ENCODE data around the gene FRMD4A.
A peak's percentile ranks its signal among the peaks of the same experiment; 100 is the strongest.

The FRMD4A gene

DNA sequence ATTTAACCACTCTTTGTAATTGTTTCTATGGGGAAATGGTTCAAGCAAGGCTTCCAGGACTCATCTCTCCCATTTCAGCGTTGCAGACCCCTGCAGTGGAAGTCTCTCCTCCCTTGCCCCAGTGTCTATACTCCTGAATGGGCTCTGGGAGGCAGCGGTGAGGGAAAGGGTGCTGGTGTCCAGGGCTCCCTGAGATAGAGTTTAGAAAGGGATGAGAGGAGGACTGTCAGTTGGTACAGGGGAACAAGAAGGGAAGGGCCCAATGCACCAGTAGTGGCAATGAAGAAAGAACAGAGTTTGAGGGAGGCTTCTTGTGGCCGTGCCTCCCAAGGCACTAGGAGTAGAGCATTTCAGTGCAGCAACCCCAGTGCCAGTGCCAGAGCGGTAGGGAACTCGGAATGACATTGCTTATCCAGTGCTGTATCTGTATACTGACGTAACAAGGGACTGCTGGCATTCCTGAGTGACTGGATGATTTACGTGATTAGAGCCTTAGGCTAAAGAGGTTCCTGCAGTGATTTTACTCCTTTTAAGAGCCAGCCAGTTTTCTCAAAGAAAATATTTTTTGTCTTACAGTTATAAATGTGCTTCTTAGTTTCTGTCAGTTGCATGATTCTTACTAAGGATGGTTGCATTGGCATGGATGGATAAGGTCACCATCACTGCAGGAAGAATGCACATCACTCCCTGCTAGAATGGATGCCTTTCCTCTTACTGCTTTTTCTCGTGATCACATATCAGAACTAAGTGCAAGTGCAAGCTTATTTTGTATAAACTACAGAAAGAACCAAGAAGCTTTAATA, 716.0 kb downstream of the FRMD4A start:
- TF ChIP-seq JUND (IDR thresholded peaks at IDR 0.05; ENCODE audit: low read depth) = peak; percentile 70; the same call in 1 of the 2 replicates
- peak; percentile 67 to 90 for DNase-seq (ENCODE audit: low read depth in 1 of 2, low spot score in 1 of 2)
- in situ Hi-C loops (cut with HindIII; ENCODE audit: low pct_unique_long_range_greater_than_20kb, low sequenced_read_pairs) = no loop called here

DNA sequence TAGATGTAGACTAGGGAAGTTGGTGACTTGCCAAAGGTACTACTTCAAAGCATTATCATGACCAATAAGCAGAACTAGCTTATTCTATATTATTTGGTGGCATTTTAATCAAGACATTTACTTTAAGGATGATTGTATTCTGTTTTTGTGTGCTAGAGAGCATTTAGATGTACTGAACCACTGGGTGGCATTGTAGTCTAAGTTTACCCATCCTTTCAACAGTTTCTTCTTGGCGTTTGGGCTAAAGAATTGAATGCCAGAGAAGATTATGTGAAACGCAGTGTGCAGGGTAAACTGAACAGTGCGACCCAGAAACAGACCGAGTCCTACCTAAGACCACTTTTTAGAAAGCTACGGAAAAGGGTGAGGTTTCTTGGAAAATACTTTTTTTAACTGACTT, 717.2 kb downstream of the FRMD4A start:
- DNase-seq (ENCODE audit: low read depth in 1 of 2, low spot score in 1 of 2) = peak; percentile 39 to 78
- TF ChIP-seq JUND (IDR thresholded peaks at IDR 0.05; ENCODE audit: low read depth) = no peak
- in situ Hi-C loops (cut with HindIII; ENCODE audit: low pct_unique_long_range_greater_than_20kb, low sequenced_read_pairs) = no loop called here

DNA sequence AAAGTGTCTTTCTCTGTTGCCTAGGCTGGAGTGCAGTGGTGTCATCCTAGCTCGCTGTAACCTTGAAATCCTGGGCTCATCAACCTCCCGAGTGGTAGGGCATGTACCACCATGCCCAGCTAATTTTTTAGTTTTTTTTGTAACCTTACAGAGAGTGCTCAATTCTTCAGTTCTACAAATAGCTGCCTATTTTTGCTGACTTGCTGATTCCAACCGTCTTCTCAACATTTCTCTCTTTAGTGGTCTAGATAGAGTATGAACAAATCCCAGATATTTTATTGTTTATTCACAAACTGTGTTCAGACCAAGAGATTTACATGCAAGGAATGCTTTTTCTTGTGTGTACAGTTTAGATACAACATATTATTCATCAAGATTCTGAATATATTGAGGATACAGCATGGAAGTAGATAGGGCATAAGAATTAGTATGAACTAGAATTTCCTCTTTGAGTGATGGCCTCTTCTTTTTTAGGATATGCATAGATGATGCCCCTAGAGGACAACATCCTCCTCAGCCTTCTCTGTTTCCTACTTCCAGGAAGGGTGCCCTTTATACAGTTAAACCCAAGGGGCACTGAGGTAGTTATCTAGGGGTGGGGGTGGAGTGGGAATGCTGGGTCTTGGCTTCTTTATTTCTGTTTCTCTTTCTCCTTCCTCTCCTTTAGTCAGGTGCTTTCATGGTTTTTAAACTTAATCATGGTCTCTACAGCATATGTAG, 717.9 kb downstream of the FRMD4A start:
- DNase-seq (ENCODE audit: low read depth in 1 of 2, low spot score in 1 of 2) = peak in 1 of 2 experiments; percentile 9
- TF ChIP-seq JUND (IDR thresholded peaks at IDR 0.05; ENCODE audit: low read depth) = no peak
- in situ Hi-C loops (cut with HindIII; ENCODE audit: low pct_unique_long_range_greater_than_20kb, low sequenced_read_pairs) = no loop called here

DNA sequence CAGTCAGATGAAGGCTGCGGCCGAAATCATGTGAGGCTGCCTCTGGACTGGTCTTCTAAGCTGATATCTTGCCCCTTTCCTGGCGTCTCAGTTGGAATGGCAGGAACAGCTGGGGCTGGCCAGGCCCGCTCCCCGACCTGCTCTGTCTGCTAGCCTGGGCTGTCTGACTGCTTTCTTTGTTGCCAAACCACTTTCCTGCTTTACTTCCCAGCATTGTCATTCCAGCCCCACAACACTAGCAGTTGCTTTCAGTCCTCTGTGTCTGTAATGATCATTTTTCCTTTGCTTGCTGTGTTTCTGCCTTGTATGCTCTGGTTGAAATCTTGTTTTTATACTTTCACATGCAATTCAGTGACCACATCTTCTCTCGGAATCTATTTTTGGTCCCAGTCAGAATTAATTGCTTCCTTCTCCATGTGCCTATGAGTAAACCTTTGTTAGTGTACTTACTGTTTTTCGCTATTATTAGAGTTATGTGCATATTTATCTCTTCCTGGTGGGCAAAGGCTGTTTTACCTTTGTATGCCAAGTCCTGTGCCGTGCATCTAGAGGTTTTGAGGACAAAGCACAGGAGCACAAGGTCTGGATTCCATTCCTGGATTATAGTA, 722.4 kb downstream of the FRMD4A start:
- in situ Hi-C loops (cut with HindIII; ENCODE audit: low pct_unique_long_range_greater_than_20kb, low sequenced_read_pairs) = no loop called here
- no peak for TF ChIP-seq JUND (IDR thresholded peaks at IDR 0.05; ENCODE audit: low read depth)
- peak in 1 of 2 experiments; percentile 76 for DNase-seq (ENCODE audit: low read depth in 1 of 2, low spot score in 1 of 2)

DNA sequence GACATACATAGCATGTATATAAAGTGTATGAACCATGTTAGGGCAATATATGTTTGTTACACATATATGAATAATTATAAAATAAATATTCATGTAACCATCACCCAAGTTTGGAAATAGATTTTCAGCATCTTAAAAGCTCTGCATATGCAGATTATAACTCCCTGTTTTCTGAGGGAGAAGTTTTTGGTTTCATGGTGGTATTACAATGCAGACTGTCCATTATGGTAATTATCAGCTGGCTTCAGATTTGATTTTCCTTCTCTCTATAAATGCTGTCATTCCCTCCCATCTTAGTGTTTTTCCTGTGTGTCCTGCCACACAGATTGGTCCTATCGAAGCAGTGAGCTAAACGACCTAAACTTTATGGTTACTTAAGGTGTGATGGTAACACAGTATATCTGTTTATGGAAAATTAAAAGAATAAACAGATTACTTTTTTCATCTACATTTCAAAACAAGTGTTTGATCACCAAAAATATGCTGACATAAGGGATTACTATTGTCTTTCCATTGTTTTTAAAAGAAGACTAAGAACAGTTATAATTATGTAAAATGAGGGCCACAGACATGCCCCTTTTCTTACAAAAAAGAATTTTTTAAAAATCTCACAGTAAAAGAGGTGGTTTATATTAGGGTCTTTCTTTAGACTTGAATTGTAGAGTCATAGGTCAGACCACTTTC, 726.2 kb downstream of the FRMD4A start:
- in situ Hi-C loops (cut with HindIII; ENCODE audit: low pct_unique_long_range_greater_than_20kb, low sequenced_read_pairs) = no loop called here
- TF ChIP-seq JUND (IDR thresholded peaks at IDR 0.05; ENCODE audit: low read depth) = no peak
- no peak for DNase-seq (ENCODE audit: low read depth in 1 of 2, low spot score in 1 of 2)

- in situ Hi-C loops (cut with HindIII; ENCODE audit: low pct_unique_long_range_greater_than_20kb, low sequenced_read_pairs) = no loop called here
- no peak for DNase-seq (ENCODE audit: low read depth in 1 of 2, low spot score in 1 of 2)
- TF ChIP-seq JUND (IDR thresholded peaks at IDR 0.05; ENCODE audit: low read depth) = no peak
Measured at GRCh38 chr10:13597909-13598308, 732.8 kb downstream of the FRMD4A start.

DNA sequence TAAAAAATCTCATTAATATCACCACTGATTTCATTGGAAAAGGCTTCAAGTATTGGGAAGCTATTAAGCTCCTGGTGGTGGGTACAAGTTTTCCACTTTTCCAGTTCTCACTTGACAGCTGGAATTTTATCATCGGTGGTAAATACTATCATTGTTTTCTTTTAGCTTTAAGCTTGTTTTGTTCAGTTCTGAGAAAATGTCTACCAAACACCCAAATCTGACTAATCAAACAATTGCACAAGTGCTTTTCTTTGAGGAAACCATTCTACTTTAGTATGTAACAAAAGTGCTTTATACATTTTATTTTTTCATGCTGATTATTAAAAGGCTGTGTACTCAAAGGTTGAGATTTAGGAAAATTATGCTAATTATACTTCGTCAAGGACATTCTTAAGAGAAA, 736.1 kb downstream of the FRMD4A start:
- no peak for DNase-seq (ENCODE audit: low read depth in 1 of 2, low spot score in 1 of 2)
- TF ChIP-seq JUND (IDR thresholded peaks at IDR 0.05; ENCODE audit: low read depth) = no peak
- in situ Hi-C loops (cut with HindIII; ENCODE audit: low pct_unique_long_range_greater_than_20kb, low sequenced_read_pairs) = no loop called here
